SK-N-SH treated with all-trans-retinoic acid at 6 μM for 48 hours (cell line): ENCODE data around the gene CHMP6.

Source experiments
- BACH2 ChIP-seq: fragments of 250-450 bp; sonication (Bioruptor Pico); IDR thresholded peaks from 2 replicates; pipeline ENCODE4 v1.9.0; 2021; ENCODE audit warnings: mild to moderate bottlenecking, borderline replicate concordance
- ESRRG ChIP-seq: fragments of 250-450 bp; sonication (Bioruptor Pico); IDR thresholded peaks from 2 replicates; pipeline ENCODE4 v1.6.1; 2021; ENCODE audit warnings: mild to moderate bottlenecking
- ZNF565 ChIP-seq: fragments of 450-650 bp; formaldehyde crosslinking; conservative IDR thresholded peaks from 2 replicates; pipeline ENCODE4 v1.5.0; 2020; ENCODE audit warnings: low read depth, mild to moderate bottlenecking, moderate library complexity
- TF ChIP-seq, protein P1 (sequence below): fragments of 250-450 bp; sonication (Bioruptor Pico); IDR thresholded peaks from 2 replicates; pipeline ENCODE4 v1.8.0; 2020; ENCODE audit warnings: mild to moderate bottlenecking, moderate library complexity, borderline replicate concordance
- TF ChIP-seq, protein P2 (sequence below): fragments of 250-450 bp; sonication (Bioruptor Pico); IDR thresholded peaks from 2 replicates; pipeline ENCODE4 v1.5.1; 2020; ENCODE audit warnings: low read depth, mild to moderate bottlenecking, moderate library complexity

DNA sequence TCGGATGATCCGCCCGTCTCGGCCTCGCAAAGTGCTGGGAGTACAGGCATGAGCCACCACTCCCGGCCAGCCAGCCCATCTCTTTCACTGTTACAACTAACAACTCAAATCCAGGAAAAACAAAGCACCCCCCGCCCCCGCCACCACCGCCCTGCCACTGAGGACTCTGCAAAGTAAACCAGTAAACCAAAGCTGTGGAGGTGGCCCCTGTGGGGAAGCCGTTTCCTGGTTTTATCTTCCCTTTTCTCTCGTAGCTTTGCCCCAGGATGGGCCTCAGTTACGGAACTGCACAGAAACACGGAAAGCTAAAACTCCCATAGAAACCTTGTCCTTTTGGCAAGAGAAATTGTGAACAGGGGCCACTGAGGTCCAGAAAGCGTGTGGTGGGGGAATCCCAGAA is 17.5 kb downstream of the CHMP6 start:
- TF ChIP-seq ESRRG (CRISPR knock-in tag), result no peak
- TF ChIP-seq ZNF565 (CRISPR knock-in tag), result no peak
- no peak for TF ChIP-seq BACH2
- TF ChIP-seq, protein P1, sequence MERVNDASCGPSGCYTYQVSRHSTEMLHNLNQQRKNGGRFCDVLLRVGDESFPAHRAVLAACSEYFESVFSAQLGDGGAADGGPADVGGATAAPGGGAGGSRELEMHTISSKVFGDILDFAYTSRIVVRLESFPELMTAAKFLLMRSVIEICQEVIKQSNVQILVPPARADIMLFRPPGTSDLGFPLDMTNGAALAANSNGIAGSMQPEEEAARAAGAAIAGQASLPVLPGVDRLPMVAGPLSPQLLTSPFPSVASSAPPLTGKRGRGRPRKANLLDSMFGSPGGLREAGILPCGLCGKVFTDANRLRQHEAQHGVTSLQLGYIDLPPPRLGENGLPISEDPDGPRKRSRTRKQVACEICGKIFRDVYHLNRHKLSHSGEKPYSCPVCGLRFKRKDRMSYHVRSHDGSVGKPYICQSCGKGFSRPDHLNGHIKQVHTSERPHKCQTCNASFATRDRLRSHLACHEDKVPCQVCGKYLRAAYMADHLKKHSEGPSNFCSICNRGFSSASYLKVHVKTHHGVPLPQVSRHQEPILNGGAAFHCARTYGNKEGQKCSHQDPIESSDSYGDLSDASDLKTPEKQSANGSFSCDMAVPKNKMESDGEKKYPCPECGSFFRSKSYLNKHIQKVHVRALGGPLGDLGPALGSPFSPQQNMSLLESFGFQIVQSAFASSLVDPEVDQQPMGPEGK (CRISPR knock-in tag), result no peak
- TF ChIP-seq, protein P2, sequence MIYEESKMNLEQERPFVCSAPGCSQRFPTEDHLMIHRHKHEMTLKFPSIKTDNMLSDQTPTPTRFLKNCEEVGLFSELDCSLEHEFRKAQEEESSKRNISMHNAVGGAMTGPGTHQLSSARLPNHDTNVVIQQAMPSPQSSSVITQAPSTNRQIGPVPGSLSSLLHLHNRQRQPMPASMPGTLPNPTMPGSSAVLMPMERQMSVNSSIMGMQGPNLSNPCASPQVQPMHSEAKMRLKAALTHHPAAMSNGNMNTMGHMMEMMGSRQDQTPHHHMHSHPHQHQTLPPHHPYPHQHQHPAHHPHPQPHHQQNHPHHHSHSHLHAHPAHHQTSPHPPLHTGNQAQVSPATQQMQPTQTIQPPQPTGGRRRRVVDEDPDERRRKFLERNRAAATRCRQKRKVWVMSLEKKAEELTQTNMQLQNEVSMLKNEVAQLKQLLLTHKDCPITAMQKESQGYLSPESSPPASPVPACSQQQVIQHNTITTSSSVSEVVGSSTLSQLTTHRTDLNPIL (CRISPR knock-in tag), result no peak
